GM13976 (cell line): ENCODE data around the gene NRDE2.

Source experiments
- DNase-seq: peaks from one replicate; pipeline ENCODE4 v3.0.0; 2012; ENCODE audit warnings: low spot score
- in situ Hi-C: fragments of 300-500 bp; cut with MboI; formaldehyde crosslinking; loops from one replicate; pipeline ENCODE4 v1.12.0; 2022; ENCODE audit warnings: low sequenced_read_pairs, mixed read lengths, inconsistent platforms; ENCODE audit not compliant: unreplicated experiment
- TF ChIP-seq, protein P1 (sequence below): IDR thresholded peaks from 2 replicates; pipeline ENCODE4 v1.5.1; 2012; ENCODE audit warnings: borderline replicate concordance, mild to moderate bottlenecking; ENCODE audit not compliant: insufficient read depth; ENCODE audit errors: extremely low read depth, missing control alignments, control extremely low read depth

Gene NRDE2

DNA sequence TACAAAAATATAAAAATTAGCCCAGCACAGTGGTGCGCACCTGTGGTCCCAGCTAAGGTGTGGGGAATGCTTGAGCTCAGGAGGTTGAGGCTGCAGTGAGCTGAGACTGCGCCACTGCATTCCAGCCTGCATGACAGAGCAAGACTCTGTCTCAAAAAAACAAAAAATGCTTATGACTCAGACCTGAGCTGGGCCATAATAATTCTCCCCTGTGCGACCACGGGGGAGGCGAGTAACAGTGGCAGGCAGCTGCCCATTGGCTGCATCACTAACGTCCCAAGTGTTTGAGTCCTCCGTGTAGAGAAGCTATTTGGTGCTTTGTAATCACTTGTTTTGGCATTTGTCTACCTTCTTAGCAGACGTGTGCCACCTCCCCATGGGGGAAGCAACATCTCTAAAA, 50.5 kb downstream of the NRDE2 start:
- DNase-seq, result no peak
- TF ChIP-seq, protein P1, sequence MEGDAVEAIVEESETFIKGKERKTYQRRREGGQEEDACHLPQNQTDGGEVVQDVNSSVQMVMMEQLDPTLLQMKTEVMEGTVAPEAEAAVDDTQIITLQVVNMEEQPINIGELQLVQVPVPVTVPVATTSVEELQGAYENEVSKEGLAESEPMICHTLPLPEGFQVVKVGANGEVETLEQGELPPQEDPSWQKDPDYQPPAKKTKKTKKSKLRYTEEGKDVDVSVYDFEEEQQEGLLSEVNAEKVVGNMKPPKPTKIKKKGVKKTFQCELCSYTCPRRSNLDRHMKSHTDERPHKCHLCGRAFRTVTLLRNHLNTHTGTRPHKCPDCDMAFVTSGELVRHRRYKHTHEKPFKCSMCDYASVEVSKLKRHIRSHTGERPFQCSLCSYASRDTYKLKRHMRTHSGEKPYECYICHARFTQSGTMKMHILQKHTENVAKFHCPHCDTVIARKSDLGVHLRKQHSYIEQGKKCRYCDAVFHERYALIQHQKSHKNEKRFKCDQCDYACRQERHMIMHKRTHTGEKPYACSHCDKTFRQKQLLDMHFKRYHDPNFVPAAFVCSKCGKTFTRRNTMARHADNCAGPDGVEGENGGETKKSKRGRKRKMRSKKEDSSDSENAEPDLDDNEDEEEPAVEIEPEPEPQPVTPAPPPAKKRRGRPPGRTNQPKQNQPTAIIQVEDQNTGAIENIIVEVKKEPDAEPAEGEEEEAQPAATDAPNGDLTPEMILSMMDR, result no peak
- in situ Hi-C loops, result no loop called here

DNA sequence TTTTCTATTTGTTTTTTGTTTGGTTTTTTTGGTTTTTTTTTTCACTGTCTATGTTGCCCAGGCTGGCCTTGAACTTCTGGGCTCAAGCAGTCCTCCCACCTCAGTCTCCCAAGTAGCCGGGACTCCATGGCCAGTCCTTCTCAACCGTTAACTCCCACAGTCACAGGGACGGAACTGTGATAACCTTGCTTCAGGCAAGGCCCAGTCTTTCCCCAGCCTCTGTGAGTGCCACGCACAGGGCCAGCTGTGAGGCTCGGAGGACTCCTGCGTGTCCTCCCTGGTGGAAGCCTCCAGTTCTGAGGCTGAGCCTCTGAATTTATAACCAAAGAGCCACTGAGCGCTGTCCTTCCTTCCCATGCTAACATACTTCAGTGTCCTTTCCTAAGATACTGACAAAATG, 51.6 kb downstream of the NRDE2 start:
- in situ Hi-C loops, result no loop called here
- DNase-seq, result no peak
- TF ChIP-seq, protein P1, result no peak

DNA sequence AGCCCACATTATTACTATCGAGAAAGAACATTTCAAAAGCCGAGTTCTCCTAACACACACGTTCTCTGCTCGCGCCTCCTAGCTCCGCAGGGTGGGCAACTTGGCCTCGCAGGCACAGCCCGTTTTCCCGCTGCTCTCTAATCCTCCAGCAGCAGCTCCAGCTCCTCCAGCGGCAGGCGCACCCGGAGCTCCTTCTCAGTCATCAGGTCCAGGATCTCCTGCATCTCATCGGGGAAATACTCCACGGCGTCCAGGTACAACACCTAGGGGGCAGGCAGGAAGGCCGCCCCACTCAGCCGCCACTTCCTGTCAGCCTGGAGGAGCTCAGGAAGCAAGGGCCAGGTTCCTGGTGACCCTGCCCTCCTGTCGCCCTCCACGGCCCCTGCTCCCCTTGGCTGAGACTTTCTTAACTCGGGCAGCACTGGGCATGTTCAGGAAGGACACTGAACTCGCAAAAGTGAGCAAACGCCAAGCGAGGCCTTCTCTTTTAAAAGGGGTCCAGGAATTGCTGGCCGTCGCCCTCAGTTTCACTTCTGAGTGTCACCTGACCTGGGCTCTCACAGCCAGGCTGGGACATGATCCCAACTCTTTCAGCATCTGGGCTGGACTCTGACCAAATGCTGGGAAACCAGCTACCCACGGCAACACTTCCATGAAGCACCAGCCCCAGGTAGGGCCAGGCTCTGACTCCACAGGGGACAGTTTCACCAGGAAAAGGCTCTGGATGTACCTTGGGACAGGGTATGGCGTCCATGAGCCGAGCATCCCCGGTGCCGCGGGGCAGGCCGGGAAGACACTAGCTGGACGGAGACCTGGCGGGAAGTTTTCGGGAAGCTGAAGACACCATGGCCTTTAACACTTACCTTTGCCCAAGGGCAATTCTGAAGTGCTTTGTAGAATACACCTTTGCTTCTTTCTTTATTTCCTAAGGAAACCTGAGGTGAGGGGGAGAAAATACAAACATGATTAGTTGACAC, 53.3 kb downstream of the NRDE2 start:
- in situ Hi-C loops, result no loop called here
- no peak for DNase-seq
- TF ChIP-seq, protein P1, result no peak

DNA sequence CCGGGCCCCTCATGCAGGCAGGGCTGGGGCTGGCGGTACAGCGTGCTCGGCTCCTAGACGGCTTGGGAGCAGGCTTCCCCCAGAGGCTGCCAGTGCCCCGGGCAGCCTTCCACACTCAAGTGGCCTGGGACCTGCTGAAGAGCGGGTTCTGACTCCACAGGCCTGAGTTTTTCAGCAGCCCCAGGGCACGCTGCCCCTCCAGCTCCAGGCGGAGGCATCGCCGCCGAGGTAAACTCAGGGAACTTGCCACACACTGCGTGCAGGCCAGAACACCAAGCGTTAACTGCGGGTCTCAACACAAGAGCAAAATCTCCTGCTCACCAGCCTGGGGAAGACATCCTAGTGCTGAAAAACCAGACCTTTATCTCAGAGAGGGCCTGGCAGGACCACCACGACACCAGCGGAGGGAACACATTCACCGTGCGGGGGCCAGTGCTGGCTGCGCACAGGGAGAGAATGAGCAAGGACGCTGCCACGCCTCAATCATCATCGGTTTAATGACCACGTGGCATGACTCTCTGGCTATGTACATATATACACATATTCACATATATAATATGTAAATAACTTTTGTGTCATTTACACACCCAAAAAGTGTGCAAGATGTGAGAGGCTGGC, 54.1 kb downstream of the NRDE2 start:
- TF ChIP-seq, protein P1, result no peak
- in situ Hi-C loops, result no loop called here

DNA sequence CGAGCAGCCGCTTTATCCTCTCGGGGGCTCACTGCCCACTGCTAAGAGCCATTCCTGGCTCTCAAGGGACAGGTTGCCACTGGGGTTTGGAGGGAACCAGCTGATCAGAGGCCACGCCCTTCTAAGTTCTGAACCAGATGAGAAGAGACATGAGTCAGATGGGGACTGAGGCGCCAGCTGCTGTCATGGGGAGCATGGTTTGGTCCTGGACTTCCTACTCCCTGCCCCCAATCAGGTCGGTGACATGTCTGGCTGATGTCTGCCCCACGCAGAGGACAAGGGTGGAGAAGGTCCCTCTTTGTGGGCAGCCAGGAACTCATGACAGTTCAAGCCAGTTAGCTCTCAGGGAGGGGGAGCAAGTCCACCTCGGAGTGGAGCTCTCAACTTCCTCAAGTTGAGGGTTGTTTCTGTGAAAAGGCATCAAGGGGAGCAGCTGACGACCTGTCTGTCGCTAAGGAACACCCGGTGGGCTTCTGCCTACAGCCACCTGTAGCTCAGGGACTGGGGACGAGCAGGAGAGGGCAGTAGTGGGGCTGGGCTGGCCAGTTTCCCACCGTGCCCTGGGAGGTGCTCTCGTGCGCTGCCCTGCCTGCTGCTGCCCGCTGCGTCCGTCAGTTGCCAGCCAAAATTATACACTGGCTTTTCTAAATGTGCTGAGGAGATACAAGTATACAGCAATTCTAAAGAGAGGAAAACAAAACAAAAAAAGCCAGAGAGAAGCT, 54.9 kb downstream of the NRDE2 start:
- in situ Hi-C loops, result no loop called here
- no peak for DNase-seq
- TF ChIP-seq, protein P1, result no peak

More for the DNA sequence above, 54.1 kb downstream of the NRDE2 start:
- no peak for DNase-seq

DNA sequence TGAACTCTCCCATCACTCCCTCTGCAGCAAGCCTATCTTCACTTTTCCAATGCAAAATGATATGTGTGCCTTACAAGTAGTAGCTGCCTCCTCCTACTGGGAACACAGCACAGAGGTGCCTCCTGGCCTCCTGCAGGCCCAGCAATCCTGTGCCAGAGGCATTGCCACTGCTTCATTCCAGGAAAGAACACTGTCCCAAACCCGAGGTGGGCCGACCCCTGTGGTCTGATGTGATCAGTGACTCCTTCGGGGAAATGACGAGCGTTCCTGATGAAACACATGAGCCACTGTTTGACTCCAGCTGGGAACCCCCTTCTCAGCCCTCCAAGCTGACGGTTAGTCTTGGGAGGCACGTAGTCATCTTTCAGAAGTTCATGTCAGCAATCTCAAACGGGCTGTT, 55.9 kb downstream of the NRDE2 start:
- no peak for DNase-seq
- in situ Hi-C loops, result no loop called here
- TF ChIP-seq, protein P1, result no peak
